GM19328 (cell line): ENCODE results near the gene TSPAN9.

ENCODE experiments used
- ATAC-seq: cut with Tn5 transposase; IDR thresholded peaks from one replicate; pipeline ENCODE4 v1.9.1; 2021; ENCODE audit warnings: mild to moderate bottlenecking, moderate library complexity; ENCODE audit not compliant: unreplicated experiment

TSPAN9 gene

GRCh38 chr12:3265406-3265805 is 188.2 kb downstream of the TSPAN9 start:
- ATAC-seq, result no peak

DNA sequence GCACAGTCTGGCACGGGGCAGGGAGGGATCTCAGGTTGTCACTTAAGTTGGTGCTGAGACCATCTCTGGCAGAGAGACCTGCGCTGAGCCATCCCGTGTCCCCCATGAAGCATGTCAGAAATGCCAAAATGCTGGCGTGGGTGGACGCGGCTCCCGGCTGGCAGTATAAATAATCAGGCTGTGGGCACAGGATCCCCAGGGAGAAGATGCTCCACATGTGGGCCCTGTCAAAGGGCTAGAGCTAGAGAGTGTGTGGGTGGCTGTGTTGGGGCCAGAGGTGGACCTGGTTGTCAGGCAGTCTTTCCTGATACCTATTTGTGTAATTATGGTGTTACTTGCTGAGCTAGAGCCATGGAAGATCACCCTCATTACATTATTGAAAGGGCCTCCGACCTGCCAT is 189.5 kb downstream of the TSPAN9 start:
- ATAC-seq, result no peak

DNA sequence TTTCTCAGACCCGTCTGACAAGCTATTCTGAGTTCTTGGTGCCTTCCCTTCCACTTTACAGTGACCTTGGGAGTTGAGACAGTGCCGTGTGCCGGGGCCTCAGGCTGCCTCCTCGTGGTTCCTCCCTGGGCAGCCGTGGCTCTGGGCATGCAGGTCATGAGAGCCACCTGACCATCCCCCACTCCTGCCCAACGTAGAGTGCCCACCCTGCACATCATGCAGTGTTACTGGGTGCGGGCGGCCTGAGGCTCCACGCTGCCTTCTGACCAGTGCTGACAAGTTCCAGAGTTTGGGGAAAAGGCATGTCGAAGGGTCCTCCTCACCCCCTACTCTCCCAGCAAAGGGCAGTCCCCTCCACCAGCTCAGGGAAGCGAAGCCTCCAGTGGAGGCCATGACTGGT is 190.5 kb downstream of the TSPAN9 start:
- no peak for ATAC-seq

DNA sequence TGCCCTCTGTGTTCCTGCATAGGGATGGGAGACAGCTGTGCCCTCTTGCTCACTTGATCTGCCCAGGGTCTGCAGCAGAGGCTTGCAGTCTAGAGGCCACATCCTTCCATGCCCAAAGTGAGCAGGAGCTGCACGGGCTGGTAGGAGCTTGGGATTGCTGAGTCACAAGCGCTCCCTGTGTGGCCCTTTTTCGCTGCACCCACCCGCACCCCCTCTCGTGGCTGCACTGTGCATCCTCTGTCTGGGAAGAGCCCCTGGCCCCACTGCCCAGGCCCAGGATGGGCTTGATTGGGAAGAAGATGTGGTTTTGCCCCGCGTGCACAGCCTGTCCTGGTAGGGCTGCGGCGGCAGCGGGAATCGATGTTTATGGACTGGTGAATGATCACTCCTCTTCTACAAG is 192.4 kb downstream of the TSPAN9 start:
- no peak for ATAC-seq

- no peak for ATAC-seq
Observed at GRCh38 chr12:3271146-3271545, 194.0 kb downstream of the TSPAN9 start.

GRCh38 chr12:3271639-3272038 is 194.5 kb downstream of the TSPAN9 start:
- no peak for ATAC-seq

DNA sequence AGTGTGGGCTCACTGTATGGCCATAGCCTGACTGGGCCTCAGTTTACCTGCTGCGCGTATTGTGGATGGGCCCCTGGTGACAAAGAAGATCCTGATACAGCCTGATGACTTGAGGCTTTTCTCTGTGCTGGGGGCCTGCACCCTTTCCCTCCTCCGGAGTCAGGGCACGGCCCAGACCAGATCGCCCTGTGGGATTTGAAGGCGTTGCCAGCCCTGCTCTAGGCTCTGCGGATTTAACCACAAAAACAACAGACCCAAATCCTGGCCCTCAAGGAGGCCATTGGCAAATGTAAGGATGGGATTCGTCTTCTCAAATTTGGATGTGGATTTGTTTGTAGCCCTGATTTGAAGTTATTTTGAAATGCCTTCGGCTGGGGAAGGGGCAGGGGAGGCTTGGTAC is 195.8 kb downstream of the TSPAN9 start:
- ATAC-seq, result no peak

GRCh38 chr12:3273409-3273853 is 196.3 kb downstream of the TSPAN9 start:
- no peak for ATAC-seq

DNA sequence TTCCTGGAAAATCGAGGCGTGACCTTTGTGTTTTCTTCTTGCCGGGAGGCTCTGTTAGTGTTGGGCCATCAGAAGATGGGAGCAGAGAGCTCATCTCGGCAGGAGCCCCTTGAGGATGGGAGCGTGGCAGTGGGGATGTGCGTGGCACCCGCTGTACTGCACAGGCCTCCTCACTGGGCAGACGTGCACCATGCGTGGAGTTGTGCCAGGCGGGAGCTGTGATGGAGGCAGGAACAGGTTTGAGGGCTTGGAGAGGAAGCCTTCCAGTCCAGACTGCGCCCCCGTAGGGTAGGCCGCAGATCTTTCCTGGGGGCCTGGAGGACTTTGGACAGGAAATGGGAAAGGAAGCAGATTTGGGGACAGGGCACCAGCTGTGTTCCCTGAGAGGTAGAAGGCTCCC is 197.5 kb downstream of the TSPAN9 start:
- no peak for ATAC-seq

DNA sequence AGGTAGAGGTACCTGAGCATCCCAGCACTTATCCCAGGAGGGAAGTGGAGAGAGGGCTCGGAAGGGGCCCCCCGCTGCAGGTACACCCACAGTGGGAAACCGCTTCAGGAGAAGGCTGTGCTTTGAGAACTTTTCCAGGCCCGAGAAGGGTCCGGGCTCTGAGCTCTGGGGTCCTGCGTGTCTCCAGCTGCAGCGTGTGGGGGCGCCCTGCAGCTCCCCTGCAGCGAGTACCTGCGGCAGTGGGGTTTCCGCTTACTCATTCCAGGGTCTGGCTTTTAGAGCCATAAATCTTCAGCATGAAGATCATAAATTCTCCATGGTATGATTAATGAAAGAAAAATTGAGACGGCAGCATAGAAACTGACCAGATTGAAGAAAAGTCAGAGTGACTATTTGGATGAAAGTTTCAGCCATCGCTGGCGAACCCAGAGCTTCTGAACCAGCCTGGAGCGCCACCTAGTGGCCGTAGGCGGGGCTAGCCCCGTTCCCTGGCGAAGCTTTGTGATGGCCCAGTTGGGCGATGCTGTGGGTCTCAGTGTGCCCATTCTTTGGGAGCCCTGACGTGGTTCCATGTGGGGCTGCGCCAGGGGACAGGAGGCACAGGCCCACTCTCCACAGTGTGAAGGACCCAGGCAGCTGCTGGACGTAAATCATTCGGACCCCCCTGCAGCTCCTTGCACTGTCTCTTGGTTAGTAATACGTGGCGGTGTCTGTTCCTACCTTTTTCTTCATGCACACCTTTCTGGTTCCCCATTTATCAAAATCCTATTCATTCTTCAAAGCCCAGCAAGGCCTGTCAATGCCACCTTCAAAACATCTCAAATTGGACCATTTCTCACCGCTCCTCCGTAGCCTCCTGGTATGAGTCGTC is 198.2 kb downstream of the TSPAN9 start:
- no peak for ATAC-seq

- no peak for ATAC-seq
Observed at GRCh38 chr12:3276226-3276625, 199.0 kb downstream of the TSPAN9 start.

DNA sequence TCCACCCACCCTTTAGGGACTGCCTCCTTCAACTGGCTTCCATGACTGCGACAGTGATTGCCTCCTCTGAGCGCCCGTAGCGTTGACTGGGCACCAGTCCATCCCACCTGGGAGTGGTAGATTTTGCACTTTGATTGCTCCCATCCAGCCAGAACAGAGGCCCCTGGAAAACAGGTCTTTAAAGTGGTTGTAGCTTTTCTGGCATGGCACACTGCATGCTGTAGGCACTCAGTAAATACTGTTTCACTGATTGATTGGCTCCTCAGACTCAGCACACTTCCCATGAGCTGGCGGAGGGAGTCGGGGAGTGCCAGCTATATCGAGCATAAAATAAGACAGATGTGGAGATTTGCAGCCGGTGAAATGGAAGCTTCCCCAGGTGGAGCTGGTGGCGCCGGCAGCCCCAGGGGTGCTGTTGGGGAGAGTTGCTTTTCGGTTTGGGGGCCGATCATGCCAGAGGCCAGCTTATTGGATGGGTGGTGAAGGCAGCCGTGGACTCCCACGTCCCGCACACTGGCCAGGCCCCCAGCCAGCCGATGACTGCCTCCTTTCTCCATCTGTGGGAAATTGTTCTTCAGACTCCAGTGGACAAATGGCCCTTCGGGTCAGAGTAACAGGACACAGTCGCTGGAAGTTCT is 200.2 kb downstream of the TSPAN9 start:
- ATAC-seq, result no peak

GRCh38 chr12:3278681-3279414 is 201.7 kb downstream of the TSPAN9 start:
- no peak for ATAC-seq

DNA sequence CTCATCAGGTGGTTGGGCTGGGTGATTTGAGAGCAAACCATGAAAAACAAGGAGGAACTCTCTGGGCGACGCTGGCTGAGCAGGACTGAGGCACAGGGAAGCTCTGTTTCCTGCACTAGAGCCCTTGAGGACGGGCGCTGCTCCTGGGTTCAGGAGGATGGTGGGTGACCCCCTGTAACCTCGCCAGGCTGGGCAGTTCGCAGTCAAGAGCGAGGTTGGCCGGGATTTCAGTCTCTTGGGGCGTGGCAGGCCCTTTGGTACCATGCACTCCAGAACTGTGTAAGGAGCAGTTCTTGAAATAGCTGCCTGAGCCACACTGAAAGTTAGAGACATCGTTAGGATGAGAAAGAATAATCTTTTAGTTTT is 202.2 kb downstream of the TSPAN9 start:
- ATAC-seq, result no peak

- no peak for ATAC-seq
Observed at GRCh38 chr12:3279832-3280231, 202.7 kb downstream of the TSPAN9 start.

DNA sequence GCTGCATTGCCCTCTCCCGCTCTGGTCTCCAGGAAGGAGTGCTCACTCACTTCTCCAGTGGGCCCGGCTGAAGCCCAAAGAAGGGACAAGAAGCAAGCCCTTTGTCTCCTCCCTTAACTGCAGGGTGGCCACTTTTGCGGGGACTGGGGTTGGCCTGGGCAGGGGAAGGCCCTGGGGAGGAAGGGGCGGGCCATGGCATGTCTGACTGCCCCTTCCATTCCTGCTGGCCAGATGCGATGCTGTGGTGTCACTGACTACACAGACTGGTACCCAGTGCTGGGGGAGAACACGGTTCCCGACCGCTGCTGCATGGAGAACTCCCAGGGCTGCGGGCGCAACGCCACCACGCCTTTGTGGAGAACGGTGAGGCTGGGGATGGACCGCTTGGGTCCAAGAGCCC is 203.8 kb downstream of the TSPAN9 start:
- ATAC-seq, result no peak

DNA sequence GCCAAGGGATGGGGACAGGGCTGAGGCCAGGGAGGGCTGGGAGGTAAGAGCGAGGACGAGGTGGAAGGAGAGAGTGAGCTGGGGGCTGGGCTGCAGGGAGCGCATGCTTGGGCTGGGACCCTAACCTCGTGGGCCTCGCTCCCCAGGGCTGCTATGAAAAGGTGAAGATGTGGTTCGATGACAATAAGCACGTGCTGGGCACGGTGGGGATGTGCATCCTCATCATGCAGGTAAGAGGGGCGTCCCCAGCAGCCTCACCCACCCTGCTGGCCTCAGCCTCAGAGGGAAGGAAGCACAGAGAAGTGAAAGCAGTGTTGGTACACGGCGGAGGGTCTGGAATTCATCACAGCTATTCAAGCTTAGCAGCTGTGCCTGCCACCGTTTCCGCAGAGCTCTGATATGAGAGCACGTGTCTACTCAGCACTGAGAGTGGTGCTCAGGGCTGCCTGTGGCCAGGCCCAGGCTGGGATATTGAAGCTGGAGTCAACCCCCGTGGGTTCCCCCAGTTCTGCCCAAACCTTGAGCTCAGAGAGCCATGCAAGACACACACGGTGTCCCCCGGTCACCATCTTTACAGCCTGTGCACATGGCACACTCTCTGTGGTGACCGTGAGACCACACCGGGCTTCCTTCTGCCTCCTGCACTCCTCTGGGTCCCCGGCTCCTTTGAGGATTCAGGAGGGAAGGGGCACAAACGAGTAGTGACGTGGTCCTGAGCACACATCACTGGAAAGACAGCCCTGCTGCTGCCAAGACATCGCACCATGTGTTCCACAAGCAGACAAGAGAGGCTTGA is 204.6 kb downstream of the TSPAN9 start:
- no peak for ATAC-seq

- ATAC-seq, result no peak
Observed at GRCh38 chr12:3282384-3282670, 205.1 kb downstream of the TSPAN9 start.

DNA sequence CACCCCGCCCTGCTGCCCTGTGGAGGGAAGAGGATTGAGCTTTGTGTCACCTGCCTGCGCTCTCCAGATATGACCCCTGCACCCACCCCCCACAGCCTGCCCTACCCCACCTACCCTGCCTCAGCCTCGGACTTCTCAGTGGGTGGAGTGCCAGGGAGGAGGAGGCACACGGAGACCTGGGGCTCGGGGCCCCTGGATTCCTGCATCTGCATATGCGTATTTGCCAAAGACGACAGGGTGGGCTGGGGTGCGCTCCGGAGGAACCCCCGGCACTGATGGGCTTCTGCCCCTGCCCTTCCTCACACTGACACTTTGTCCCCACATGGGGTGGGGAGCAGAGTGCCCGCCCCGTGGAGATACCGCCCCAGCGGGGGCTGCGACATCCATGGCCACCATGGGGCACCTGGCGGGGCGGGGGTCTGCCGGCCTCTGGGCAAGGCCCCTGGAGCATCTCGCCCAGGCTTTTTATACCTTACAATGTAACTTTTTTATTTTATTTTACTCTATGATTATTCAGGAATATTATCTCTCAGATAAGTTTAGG is 206.0 kb downstream of the TSPAN9 start:
- no peak for ATAC-seq

GRCh38 chr12:3284405-3284804 is 207.2 kb downstream of the TSPAN9 start:
- ATAC-seq, result no peak

- no peak for ATAC-seq
Observed at GRCh38 chr12:3285570-3285969, 208.4 kb downstream of the TSPAN9 start.
